ENCODE data around the gene YIPF4. TPM values are rescaled to one million over a fixed set of nuclear protein-coding genes. Genes with fewer than 3 reads are reported as not detected.

Gene YIPF4
- total RNA-seq, 1 donor from 2014 or later = 39.9 TPM

DNA sequence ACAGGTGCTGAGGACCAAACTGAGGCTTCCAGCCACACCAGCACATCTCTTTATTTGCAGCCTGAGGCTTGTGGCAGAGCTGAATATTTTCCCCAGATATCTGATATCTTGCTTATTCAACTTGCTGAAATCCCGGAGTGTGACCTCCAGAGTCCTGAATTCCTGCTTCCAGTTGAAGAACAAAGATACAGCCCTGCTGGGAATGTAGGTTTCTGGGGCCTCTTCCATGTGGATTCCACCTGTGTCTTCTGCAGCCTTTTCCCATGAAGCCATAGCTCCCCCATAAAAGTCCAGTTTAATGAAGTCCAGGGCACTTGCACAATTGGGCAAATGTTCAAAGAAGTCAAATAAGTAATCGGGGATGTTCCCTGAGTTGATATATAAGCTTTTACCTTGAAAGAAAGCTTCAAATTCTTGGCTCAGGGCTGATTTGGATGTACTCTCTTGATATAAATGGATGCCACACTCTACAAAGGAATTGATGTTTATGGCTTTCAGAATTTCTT is 27.9 kb upstream of the YIPF4 start:
- no peak for TF ChIP-seq CTCF (IDR thresholded peaks at IDR 0.05; ENCODE audit: unreplicated experiment)
- H3K9me3 Mint-ChIP-seq (ENCODE audit: low read depth) = no peaks in the 10 kb centered on the region
- H3K36me3 Mint-ChIP-seq (ENCODE audit: insufficient read depth) = no peaks in the 10 kb centered on the region
- H3K4me1 Mint-ChIP-seq (ENCODE audit: low read depth) = no peaks in the 10 kb centered on the region
- H3K27ac Mint-ChIP-seq = no peak overlapping the region
- H3K27me3 Mint-ChIP-seq = no peaks in the 10 kb centered on the region
- H3K4me3 Mint-ChIP-seq (ENCODE audit: low read depth) = no peak overlapping the region
- DNase-seq (ENCODE audit: low spot score, unreplicated experiment) = no peak

- Mint-ChIP-seq H3K27me3 (no peaks in the 10 kb centered on the region), H3K36me3 (ENCODE audit: insufficient read depth) (no peaks in the 10 kb centered on the region), H3K4me3 (ENCODE audit: low read depth) (no peak overlapping the region), H3K27ac (no peak overlapping the region), H3K9me3 (ENCODE audit: low read depth) (no peaks in the 10 kb centered on the region), H3K4me1 (ENCODE audit: low read depth) (no peaks in the 10 kb centered on the region)
- no peak for DNase-seq (ENCODE audit: low spot score, unreplicated experiment)
- TF ChIP-seq CTCF (IDR thresholded peaks at IDR 0.05; ENCODE audit: unreplicated experiment) = no peak
Observed at GRCh38 chr2:32250290-32250689, 27.4 kb upstream of the YIPF4 start.

- Mint-ChIP-seq H3K4me3 (ENCODE audit: low read depth) (no peak overlapping the region), H3K27ac (no peak overlapping the region), H3K36me3 (ENCODE audit: insufficient read depth) (no peaks in the 10 kb centered on the region), H3K27me3 (no peaks in the 10 kb centered on the region), H3K4me1 (ENCODE audit: low read depth) (no peaks in the 10 kb centered on the region), H3K9me3 (ENCODE audit: low read depth) (no peaks in the 10 kb centered on the region)
- TF ChIP-seq CTCF (IDR thresholded peaks at IDR 0.05; ENCODE audit: unreplicated experiment) = no peak
- no peak for DNase-seq (ENCODE audit: low spot score, unreplicated experiment)
Observed at GRCh38 chr2:32258242-32258641, 19.5 kb upstream of the YIPF4 start.

GRCh38 chr2:32260376-32260775 is 17.3 kb upstream of the YIPF4 start:
- DNase-seq (ENCODE audit: low spot score, unreplicated experiment) = no peak
- H3K4me3 Mint-ChIP-seq (ENCODE audit: low read depth) = no peak overlapping the region

GRCh38 chr2:32262105-32262504 is 15.6 kb upstream of the YIPF4 start:
- TF ChIP-seq CTCF (IDR thresholded peaks at IDR 0.05; ENCODE audit: unreplicated experiment) = no peak
- no peak for DNase-seq (ENCODE audit: low spot score, unreplicated experiment)
- H3K4me1 Mint-ChIP-seq (ENCODE audit: low read depth) = no peaks in the 10 kb centered on the region
- no peaks in the 10 kb centered on the region for H3K36me3 Mint-ChIP-seq (ENCODE audit: insufficient read depth)
- H3K27ac Mint-ChIP-seq = no peak overlapping the region
- peaks cover 6% of the 10 kb centered on the region for H3K27me3 Mint-ChIP-seq
- H3K9me3 Mint-ChIP-seq (ENCODE audit: low read depth) = no peaks in the 10 kb centered on the region
- no peak overlapping the region for H3K4me3 Mint-ChIP-seq (ENCODE audit: low read depth)

More at GRCh38 chr2:32260376-32260775, 17.3 kb upstream of the YIPF4 start:
- no peaks in the 10 kb centered on the region for H3K36me3 Mint-ChIP-seq (ENCODE audit: insufficient read depth)
- H3K9me3 Mint-ChIP-seq (ENCODE audit: low read depth) = no peaks in the 10 kb centered on the region
- no peaks in the 10 kb centered on the region for H3K4me1 Mint-ChIP-seq (ENCODE audit: low read depth)
- peaks cover 3% of the 10 kb centered on the region for H3K27me3 Mint-ChIP-seq
- TF ChIP-seq CTCF (IDR thresholded peaks at IDR 0.05; ENCODE audit: unreplicated experiment) = no peak
- H3K27ac Mint-ChIP-seq = no peak overlapping the region
